ENCODE measurements around the gene ADAMTS3.

ADAMTS3 gene

DNA sequence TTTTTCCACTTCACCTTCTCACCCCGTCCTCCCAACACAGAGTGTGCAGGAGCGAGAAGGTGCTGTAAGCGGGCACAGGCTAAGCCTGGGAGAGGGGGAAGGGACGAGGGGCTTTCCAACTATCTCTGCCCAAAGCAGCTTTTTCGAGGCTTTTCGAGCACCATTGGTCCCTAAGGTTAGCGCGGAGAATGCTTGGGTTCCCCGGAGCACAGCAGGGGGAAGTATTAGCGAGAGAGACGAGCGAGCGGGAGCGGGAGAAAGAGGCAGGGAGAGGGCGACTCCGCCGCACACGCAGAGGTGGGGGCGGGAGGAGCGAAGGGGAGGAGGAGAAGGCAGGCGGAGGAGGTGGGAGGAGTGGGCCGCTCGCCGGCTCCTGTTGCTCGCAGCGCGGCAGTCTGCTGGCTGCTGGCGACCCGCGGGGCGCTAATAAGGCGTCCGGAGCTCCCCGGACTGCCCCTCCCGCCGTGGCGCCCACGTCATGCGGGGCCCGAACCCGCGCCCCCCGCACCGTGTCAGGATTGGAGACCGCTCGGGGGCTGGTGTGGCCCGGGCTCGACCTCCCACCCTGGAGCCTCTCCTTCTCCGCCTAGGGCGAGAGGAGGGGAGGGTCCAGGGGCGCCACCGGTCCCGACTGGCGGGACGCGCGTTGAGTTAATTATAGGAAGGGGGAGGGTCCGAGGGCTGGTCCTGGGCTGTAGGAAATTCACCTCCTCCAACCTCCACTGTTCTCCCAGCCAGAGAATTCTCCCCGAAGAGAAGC lies at the start of gene ADAMTS3:
Gene ADAMTS3 (minus strand): TSS at position 263 of the 760 bp plus-strand sequence. CDS start 459 bp downstream, outside the sequence.
- TF ChIP-seq YY1 (IDR thresholded peaks at IDR 0.05; ENCODE audit: low read depth) (no peak), CEBPB (IDR thresholded peaks at IDR 0.05) (no peak), NFIC (IDR thresholded peaks at IDR 0.05) (no peak), TCF12 (IDR thresholded peaks at IDR 0.05; ENCODE audit: low read depth) (peak; percentile 40; the same call in 1 of the 2 replicates), TAF1 (IDR thresholded peaks at IDR 0.05; ENCODE audit: low read depth) (0 out of 2 replicates have a peak, but pooled peaks have one; percentile 24), EP300 (IDR thresholded peaks at IDR 0.05; ENCODE audit: borderline replicate concordance) (0 out of 2 replicates have a peak, but pooled peaks have one; percentile 29), CREB1 (IDR thresholded peaks at IDR 0.05; ENCODE audit: low read depth) (no peak; the same call in 1 of the 2 replicates), FOXM1 (IDR thresholded peaks at IDR 0.05; ENCODE audit: borderline replicate concordance, low read depth) (no peak), EGR1 (IDR thresholded peaks at IDR 0.05) (peak; percentile 73), TEAD4 (IDR thresholded peaks at IDR 0.05) (peak; percentile 8; the same call in 1 of the 2 replicates), RAD21 (IDR thresholded peaks at IDR 0.05; ENCODE audit: low read depth) (no peak), ZBTB7A (IDR thresholded peaks at IDR 0.05; ENCODE audit: low read depth) (peak; percentile 90)
- TF ChIP-seq, protein P1, sequence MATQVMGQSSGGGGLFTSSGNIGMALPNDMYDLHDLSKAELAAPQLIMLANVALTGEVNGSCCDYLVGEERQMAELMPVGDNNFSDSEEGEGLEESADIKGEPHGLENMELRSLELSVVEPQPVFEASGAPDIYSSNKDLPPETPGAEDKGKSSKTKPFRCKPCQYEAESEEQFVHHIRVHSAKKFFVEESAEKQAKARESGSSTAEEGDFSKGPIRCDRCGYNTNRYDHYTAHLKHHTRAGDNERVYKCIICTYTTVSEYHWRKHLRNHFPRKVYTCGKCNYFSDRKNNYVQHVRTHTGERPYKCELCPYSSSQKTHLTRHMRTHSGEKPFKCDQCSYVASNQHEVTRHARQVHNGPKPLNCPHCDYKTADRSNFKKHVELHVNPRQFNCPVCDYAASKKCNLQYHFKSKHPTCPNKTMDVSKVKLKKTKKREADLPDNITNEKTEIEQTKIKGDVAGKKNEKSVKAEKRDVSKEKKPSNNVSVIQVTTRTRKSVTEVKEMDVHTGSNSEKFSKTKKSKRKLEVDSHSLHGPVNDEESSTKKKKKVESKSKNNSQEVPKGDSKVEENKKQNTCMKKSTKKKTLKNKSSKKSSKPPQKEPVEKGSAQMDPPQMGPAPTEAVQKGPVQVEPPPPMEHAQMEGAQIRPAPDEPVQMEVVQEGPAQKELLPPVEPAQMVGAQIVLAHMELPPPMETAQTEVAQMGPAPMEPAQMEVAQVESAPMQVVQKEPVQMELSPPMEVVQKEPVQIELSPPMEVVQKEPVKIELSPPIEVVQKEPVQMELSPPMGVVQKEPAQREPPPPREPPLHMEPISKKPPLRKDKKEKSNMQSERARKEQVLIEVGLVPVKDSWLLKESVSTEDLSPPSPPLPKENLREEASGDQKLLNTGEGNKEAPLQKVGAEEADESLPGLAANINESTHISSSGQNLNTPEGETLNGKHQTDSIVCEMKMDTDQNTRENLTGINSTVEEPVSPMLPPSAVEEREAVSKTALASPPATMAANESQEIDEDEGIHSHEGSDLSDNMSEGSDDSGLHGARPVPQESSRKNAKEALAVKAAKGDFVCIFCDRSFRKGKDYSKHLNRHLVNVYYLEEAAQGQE (IDR thresholded peaks at IDR 0.05; ENCODE audit: low read depth), result no peak
- TF ChIP-seq, protein P2, sequence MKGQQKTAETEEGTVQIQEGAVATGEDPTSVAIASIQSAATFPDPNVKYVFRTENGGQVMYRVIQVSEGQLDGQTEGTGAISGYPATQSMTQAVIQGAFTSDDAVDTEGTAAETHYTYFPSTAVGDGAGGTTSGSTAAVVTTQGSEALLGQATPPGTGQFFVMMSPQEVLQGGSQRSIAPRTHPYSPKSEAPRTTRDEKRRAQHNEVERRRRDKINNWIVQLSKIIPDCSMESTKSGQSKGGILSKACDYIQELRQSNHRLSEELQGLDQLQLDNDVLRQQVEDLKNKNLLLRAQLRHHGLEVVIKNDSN (IDR thresholded peaks at IDR 0.05), result no peak
- TF ChIP-seq, protein P3, sequence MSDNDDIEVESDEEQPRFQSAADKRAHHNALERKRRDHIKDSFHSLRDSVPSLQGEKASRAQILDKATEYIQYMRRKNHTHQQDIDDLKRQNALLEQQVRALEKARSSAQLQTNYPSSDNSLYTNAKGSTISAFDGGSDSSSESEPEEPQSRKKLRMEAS (IDR thresholded peaks at IDR 0.05), result peak; percentile 55

DNA sequence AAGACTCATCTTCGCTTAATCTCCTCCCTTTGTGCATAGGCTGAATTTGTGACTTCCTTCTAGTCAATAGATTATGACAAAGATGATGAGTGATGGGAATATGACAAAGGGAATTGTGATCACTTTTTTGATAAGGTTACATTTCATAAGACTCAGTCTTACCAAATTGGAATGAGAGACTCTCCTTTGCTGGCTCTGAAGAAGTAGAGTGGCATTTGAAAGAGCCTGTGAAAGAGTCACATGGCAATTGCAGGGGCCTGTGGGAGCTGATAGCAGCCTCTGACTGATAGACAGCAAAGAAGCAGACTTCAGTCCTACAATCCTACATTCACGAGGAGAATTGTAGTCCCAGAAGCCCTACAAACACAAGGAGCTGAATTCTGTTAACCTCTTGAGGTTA lies 44.9 kb upstream of the ADAMTS3 start:
- TF ChIP-seq TAF1 (IDR thresholded peaks at IDR 0.05; ENCODE audit: low read depth) (no peak), TEAD4 (IDR thresholded peaks at IDR 0.05) (no peak), FOXM1 (IDR thresholded peaks at IDR 0.05; ENCODE audit: borderline replicate concordance, low read depth) (no peak), CEBPB (IDR thresholded peaks at IDR 0.05) (no peak), NFIC (IDR thresholded peaks at IDR 0.05) (no peak), ZBTB7A (IDR thresholded peaks at IDR 0.05; ENCODE audit: low read depth) (no peak), RAD21 (IDR thresholded peaks at IDR 0.05; ENCODE audit: low read depth) (no peak), TCF12 (IDR thresholded peaks at IDR 0.05; ENCODE audit: low read depth) (no peak), EP300 (IDR thresholded peaks at IDR 0.05; ENCODE audit: borderline replicate concordance) (no peak), YY1 (IDR thresholded peaks at IDR 0.05; ENCODE audit: low read depth) (no peak), EGR1 (IDR thresholded peaks at IDR 0.05) (no peak), CREB1 (IDR thresholded peaks at IDR 0.05; ENCODE audit: low read depth) (no peak)
- TF ChIP-seq, protein P1 (IDR thresholded peaks at IDR 0.05; ENCODE audit: low read depth), result no peak
- TF ChIP-seq, protein P3 (IDR thresholded peaks at IDR 0.05), result no peak
- TF ChIP-seq, protein P2 (IDR thresholded peaks at IDR 0.05), result no peak

DNA sequence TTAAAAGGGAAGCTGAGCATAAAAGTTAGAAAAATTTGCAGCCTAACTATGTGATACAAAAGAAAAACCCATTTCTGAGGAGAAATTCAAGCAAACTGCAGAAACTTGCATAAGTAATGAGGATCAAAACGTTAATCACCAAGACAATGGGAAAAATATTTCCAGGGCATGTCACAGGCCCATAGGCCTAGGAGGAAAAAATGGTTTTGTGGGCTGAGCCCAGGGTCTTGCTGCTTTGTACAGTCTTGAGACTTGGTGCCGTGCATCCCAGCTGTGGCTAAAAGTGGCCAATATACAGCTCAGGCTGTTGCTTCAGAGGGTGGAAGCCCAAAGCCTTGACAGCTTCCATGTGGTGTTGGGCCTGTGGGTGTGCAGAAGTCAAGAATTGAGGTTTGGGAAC lies 37.7 kb upstream of the ADAMTS3 start:
- TF ChIP-seq FOXM1 (IDR thresholded peaks at IDR 0.05; ENCODE audit: borderline replicate concordance, low read depth) (no peak), TAF1 (IDR thresholded peaks at IDR 0.05; ENCODE audit: low read depth) (no peak), RAD21 (IDR thresholded peaks at IDR 0.05; ENCODE audit: low read depth) (no peak), CREB1 (IDR thresholded peaks at IDR 0.05; ENCODE audit: low read depth) (no peak), NFIC (IDR thresholded peaks at IDR 0.05) (no peak)
- TF ChIP-seq, protein P3 (IDR thresholded peaks at IDR 0.05), result no peak

DNA sequence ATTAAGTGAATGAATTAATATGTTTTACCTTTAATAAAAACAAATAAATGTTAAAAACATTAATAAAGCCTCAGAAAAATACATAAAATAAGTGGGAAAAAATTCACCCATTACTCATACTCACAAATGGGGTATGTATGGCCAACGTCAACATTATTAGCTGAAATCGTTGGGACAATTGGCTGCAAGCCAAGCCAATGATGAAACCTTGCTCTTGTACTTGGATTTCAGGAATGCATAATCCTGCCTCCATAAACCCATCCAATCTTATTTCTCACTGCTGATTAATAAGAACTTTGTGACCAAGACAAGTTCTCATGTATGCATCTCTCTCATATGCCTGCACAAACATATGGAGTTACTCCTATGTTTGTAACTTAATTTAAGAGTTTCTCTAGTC lies 35.3 kb upstream of the ADAMTS3 start:
- TF ChIP-seq, protein P2 (IDR thresholded peaks at IDR 0.05), result no peak
- TF ChIP-seq EGR1 (IDR thresholded peaks at IDR 0.05), result no peak
- no peak for TF ChIP-seq YY1 (IDR thresholded peaks at IDR 0.05; ENCODE audit: low read depth)
- no peak for TF ChIP-seq RAD21 (IDR thresholded peaks at IDR 0.05; ENCODE audit: low read depth)
- no peak for TF ChIP-seq CREB1 (IDR thresholded peaks at IDR 0.05; ENCODE audit: low read depth)
- TF ChIP-seq NFIC (IDR thresholded peaks at IDR 0.05), result peak; percentile 41; the same call in 1 of the 2 replicates
- no peak for TF ChIP-seq TAF1 (IDR thresholded peaks at IDR 0.05; ENCODE audit: low read depth)
- TF ChIP-seq, protein P1 (IDR thresholded peaks at IDR 0.05; ENCODE audit: low read depth), result no peak
